ENCODE data around the gene MTREX.

Gene MTREX

GRCh38 chr5:55437452-55437851, 129.7 kb downstream of the MTREX start:
- DNase-seq, result no peak

- DNase-seq, result no peak
These were observed 130.0 kb downstream of the MTREX start for GRCh38 chr5:55437859-55438206.

GRCh38 chr5:55438998-55439397, 131.2 kb downstream of the MTREX start:
- no peak for DNase-seq

GRCh38 chr5:55440188-55440646, 132.4 kb downstream of the MTREX start:
- DNase-seq, result no peak

GRCh38 chr5:55441107-55441771, 133.4 kb downstream of the MTREX start:
- DNase-seq, result no peak

GRCh38 chr5:55441954-55442353, 134.2 kb downstream of the MTREX start:
- DNase-seq, result no peak

GRCh38 chr5:55445791-55446190, 138.0 kb downstream of the MTREX start:
- DNase-seq, result no peak

- no peak for DNase-seq
These were observed 139.0 kb downstream of the MTREX start for GRCh38 chr5:55446640-55447351.

GRCh38 chr5:55450050-55450765, 142.4 kb downstream of the MTREX start:
- DNase-seq, result no peak

GRCh38 chr5:55451976-55452375, 144.2 kb downstream of the MTREX start:
- no peak for DNase-seq

GRCh38 chr5:55453211-55453610, 145.4 kb downstream of the MTREX start:
- DNase-seq, result no peak

- DNase-seq, result no peak
These were observed 146.5 kb downstream of the MTREX start for GRCh38 chr5:55454282-55454681.

- DNase-seq, result no peak
These were observed 148.6 kb downstream of the MTREX start for GRCh38 chr5:55456216-55456895.

- no peak for DNase-seq
These were observed 151.8 kb downstream of the MTREX start for GRCh38 chr5:55459572-55459971.

- DNase-seq, result no peak
These were observed 155.8 kb downstream of the MTREX start for GRCh38 chr5:55463613-55464012.

GRCh38 chr5:55467862-55468551, 160.2 kb downstream of the MTREX start:
- DNase-seq, result no peak

- DNase-seq, result no peak
These were observed 162.1 kb downstream of the MTREX start for GRCh38 chr5:55469839-55470238.

GRCh38 chr5:55470282-55470681, 162.5 kb downstream of the MTREX start:
- no peak for DNase-seq

GRCh38 chr5:55471468-55471867, 163.7 kb downstream of the MTREX start:
- DNase-seq, result no peak

GRCh38 chr5:55472642-55473041, 164.9 kb downstream of the MTREX start:
- DNase-seq, result no peak

Measured in Kasumi-1 (cell line).